Psoas muscle (tissue), 8 donors: ENCODE data around the gene TRIM69. TPM values are rescaled to one million over a fixed set of nuclear protein-coding genes. Genes with fewer than 3 reads are reported as not detected.
"Not testable (repeated sequence)": the region's sequence is repeated elsewhere in the genome, so short reads cannot be mapped to it uniquely, and the experiment has no call there.

Experiments
- ATAC-seq, 4 donors: fragments of 200-7000 bp; cut with Tn5 transposase; one replicate each; pipeline ENCODE4 v1.9.1; 2020; ENCODE audit warnings: moderate library complexity in 3 of 4, mild to moderate bottlenecking in 2 of 4
- DNase-seq, 2 donors: peaks; one replicate each; pipeline ENCODE4 v3.0.0-alpha.2; 2020
- H3K27ac ChIP-seq: fragments of 200-600 bp; one replicate; pipeline ENCODE4 v1.8.0; 2022
- H3K27me3 ChIP-seq, 3 donors: fragments of 200-600 bp in 1 of 3; one replicate each; pipeline versions ENCODE4 v1.6.1 to v1.8.0; 2013 to 2022; ENCODE audit warnings: low read length in 2 of 3, mild to moderate bottlenecking in 2 of 3, moderate library complexity in 1 of 3; ENCODE audit not compliant: insufficient read depth in 3 of 3
- H3K36me3 ChIP-seq, 2 donors: fragments of 200-600 bp in 1 of 2; one replicate each; pipeline versions ENCODE4 v1.6.1 to v1.8.0; 2013 to 2022; ENCODE audit warnings: low read depth in 1 of 2, mild to moderate bottlenecking in 1 of 2, moderate library complexity in 1 of 2; ENCODE audit not compliant: insufficient read depth in 1 of 2
- H3K4me1 ChIP-seq: fragments of 200-600 bp; one replicate; pipeline ENCODE4 v1.8.0; 2022
- H3K4me3 ChIP-seq: fragments of 200-600 bp; one replicate; pipeline ENCODE4 v1.8.0; 2022; ENCODE audit warnings: mild to moderate bottlenecking
- H3K9me3 ChIP-seq: fragments of 200-600 bp; one replicate; pipeline ENCODE4 v1.8.0; 2022
- WGBS, 3 donors: extraction: QIAGEN DNeasy Blood & Tissue Kit; methylation state at CpG; one replicate each; pipeline versions ENCODE4 v1.1.6 to v1.1.7; 2013; 5-methylcytosine and 5-hydroxymethylcytosine counted together
- intact Hi-C, 2 donors: fragments of 100-400 bp; cut with DNase I; formaldehyde crosslinking; loops; one replicate each; pipeline versions ENCODE4 v1.11.0 to v1.14.2; 2022
- long read RNA-seq, 2 donors: library from polyadenylated mRNA; unstranded; transcript quantifications; one replicate each; pipeline ENCODE4 v2.0.0, GENCODE V29; 2021
- polyA plus RNA-seq, 3 donors: library from polyadenylated mRNA; stranded (reverse); fragments of 200-250 nt; gene quantifications; one replicate each; pipeline ENCODE4 v1.2.3, GENCODE V29; 2013
- total RNA-seq, 4 donors: library from RNA; stranded (reverse); fragmentation: NEBNext Ultra II Directional in 2 of 4; extraction: Animal tissue kit (Norgen Biotek cat#: 25700) in 2 of 4; gene quantifications; one replicate each; pipeline versions ENCODE4 v1.2.1 to v1.2.4, GENCODE V29; 2021 to 2023
- TF ChIP-seq, protein P1 (sequence below): fragments of 200-600 bp; IDR thresholded peaks from one replicate; pipeline ENCODE4 v1.8.0; 2022; ENCODE audit warnings: antibody characterized with exemption
- donor health status: healthy with polysubstance abuse.
- donor health status: DM: no; HTN: no; CAD: no; lungs with moderate emphysema.
- donor health status: Bipolar disorder and iron deficiency.
- donor health status: healthy.
- donor health status: DM: yes; HTN: yes; CAD: no.
- donor health status: DM: no; HTN: no; CAD: no.
- donor health status: DM: no; HTN: no; CAD: no.
- donor health status: DM: yes; HTN: yes; CAD: no.

The TRIM69 gene
- total RNA-seq: 10 to 100 TPM; 24.1 to 39.0 (median 32.1) TPM
- 10 to 100 TPM; 22.3 to 36.7 (median 25.9) TPM for polyA plus RNA-seq
- long read RNA-seq, donor 1, transcript TRIM69-207 (2 exons, 3,190 nt): major isoform, 17 of 19 reads
- long read RNA-seq, donor 1, partial matches to known transcripts: 0 of 19 reads
- long read RNA-seq, donor 1, other reads (novel, unspliced or antisense): 2 of 19 reads
- long read RNA-seq, donor 2, transcript TRIM69-207 (2 exons, 3,190 nt): major isoform, 22 of 28 reads
- long read RNA-seq, donor 2, partial matches to known transcripts: 1 of 28 reads
- long read RNA-seq, donor 2, other reads (novel, unspliced or antisense): 5 of 28 reads

DNA sequence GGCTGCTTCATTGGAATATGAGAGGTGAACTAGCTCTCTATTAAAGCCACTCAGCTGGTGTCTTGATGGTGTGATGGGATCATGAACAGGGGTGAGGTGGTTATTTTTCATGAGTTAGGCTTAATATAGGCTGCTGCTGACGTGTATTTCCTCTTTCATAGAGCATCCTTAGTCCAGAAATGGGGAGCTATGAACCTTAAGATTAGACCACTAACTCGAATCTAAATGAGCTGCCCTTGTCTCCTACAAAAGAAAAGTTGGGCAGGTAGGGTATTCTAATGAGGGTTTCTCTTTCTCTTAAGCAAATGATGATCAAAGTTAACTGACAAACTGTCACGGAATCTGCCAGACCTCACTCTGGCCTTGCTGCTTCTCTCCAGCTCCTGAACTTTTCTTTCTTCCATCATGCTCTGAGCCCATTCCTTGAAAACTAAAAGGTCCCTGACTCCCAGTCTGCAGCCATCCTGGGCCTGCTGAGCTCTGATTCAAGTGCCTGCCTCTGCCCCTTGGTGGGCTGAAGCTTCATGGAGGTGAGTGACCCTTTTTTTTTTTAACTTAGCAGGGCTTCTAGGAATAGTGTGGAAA, at the start of gene TRIM69:
Gene TRIM69, plus strand, starts transcription at position 348 of the 585 bp plus-strand sequence. Its CDS starts 177 bp downstream, at position 525.
- Histone ChIP-seq H3K27me3 (no peaks in the 10 kb centered on the region), H3K27ac (no peak within 1 kb of the TSS), H3K9me3 (no peaks in the 10 kb centered on the region), H3K4me3 (no peak within 1 kb of the TSS), H3K36me3 (peaks cover 4 to 12% of the 10 kb centered on the region in 2 donors), H3K4me1 (peaks cover 2% of the 10 kb centered on the region)
- DNase-seq: no peak
- 76 to 91% (median 81%) methylated on average over 3 of the region's 3 CpGs for WGBS, 3 donors
- ATAC-seq: no peak
- TF ChIP-seq, protein P1, sequence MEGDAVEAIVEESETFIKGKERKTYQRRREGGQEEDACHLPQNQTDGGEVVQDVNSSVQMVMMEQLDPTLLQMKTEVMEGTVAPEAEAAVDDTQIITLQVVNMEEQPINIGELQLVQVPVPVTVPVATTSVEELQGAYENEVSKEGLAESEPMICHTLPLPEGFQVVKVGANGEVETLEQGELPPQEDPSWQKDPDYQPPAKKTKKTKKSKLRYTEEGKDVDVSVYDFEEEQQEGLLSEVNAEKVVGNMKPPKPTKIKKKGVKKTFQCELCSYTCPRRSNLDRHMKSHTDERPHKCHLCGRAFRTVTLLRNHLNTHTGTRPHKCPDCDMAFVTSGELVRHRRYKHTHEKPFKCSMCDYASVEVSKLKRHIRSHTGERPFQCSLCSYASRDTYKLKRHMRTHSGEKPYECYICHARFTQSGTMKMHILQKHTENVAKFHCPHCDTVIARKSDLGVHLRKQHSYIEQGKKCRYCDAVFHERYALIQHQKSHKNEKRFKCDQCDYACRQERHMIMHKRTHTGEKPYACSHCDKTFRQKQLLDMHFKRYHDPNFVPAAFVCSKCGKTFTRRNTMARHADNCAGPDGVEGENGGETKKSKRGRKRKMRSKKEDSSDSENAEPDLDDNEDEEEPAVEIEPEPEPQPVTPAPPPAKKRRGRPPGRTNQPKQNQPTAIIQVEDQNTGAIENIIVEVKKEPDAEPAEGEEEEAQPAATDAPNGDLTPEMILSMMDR: no peak
- intact Hi-C loops: loop anchor here (2.0 to 10.0 kb wide), 3 partner anchors 69 to 141 kb away; partner anchors contain the start of gene SPG11 (in 1 of the 2)

- H3K4me3 ChIP-seq, H3K27me3 ChIP-seq, DNase-seq, ATAC-seq, intact Hi-C loops, H3K4me1 ChIP-seq, H3K27ac ChIP-seq, H3K36me3 ChIP-seq, H3K9me3 ChIP-seq: not testable (repeated sequence)
- WGBS, 3 donors: 75 to 79% (median 78%) methylated on average over 2 of the region's 2 CpGs
These were observed 47.0 kb upstream of the TRIM69 start for GRCh38 chr15:44689318-44689717.

- H3K4me3 ChIP-seq, H3K27ac ChIP-seq, ATAC-seq, H3K36me3 ChIP-seq, intact Hi-C loops, DNase-seq, H3K9me3 ChIP-seq, H3K27me3 ChIP-seq, H3K4me1 ChIP-seq: not testable (repeated sequence)
- WGBS, 3 donors: 40 to 64% (median 43%) methylated on average over 1 of the region's 1 CpG
These were observed 46.1 kb upstream of the TRIM69 start for GRCh38 chr15:44690245-44690644.

GRCh38 chr15:44692659-44693058, 43.7 kb upstream of the TRIM69 start:
- H3K4me3 ChIP-seq: no peak overlapping the region
- H3K36me3 ChIP-seq: no peaks in the 10 kb centered on the region
- DNase-seq (no peak), ATAC-seq (no peak)
- WGBS, 3 donors: 87 to 89% (median 87%) methylated on average over 1 of the region's 1 CpG
- TF ChIP-seq, protein P1: no peak
- H3K27ac ChIP-seq: no peak overlapping the region
- H3K9me3 ChIP-seq: no peaks in the 10 kb centered on the region
- intact Hi-C loops: no loop called here
- H3K27me3 ChIP-seq: peaks cover 0 to 4% (median 0%) of the 10 kb centered on the region in 3 donors
- no peaks in the 10 kb centered on the region for H3K4me1 ChIP-seq

DNA sequence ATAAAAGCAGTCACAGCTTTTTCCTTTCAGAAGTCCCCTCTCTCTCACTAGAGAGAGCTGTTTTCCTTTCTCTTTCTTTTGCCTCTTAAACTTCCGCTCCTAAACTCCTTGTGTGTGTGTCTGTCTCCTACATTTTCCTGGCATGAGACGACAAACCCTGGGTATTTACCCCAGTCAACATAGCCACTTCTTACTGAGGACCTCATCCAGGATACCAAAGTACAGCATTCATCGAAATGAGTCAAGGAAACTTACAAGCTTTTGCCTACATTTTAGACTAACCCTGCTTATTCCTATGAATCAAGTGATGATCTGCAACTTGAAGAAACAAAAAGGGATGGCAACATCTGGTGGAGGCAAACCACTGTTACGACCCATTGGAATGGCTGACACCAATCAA, 41.9 kb upstream of the TRIM69 start:
- DNase-seq: no peak
- H3K4me1 ChIP-seq: no peaks in the 10 kb centered on the region
- intact Hi-C loops: no loop called here
- peaks cover 0 to 4% (median 0%) of the 10 kb centered on the region in 3 donors for H3K27me3 ChIP-seq
- no peaks in the 10 kb centered on the region for H3K9me3 ChIP-seq
- H3K36me3 ChIP-seq: no peaks in the 10 kb centered on the region
- TF ChIP-seq, protein P1: no peak
- H3K4me3 ChIP-seq: no peak overlapping the region
- WGBS, 3 donors: 75 to 89% (median 82%) methylated on average over 4 of the region's 4 CpGs
- ATAC-seq: no peak
- no peak overlapping the region for H3K27ac ChIP-seq
